Activated CD4-positive, alpha-beta memory T cell treated with anti-CD3 and anti-CD28 coated beads, Interleukin-2, amount 10 ng/mL, durations not matched to agents 7 days and 5 days (primary cell): Measurements from ENCODE around the gene COX4I1. TPM values are rescaled to one million over a fixed set of nuclear protein-coding genes. Genes with fewer than 3 reads are reported as not detected.
"Not testable (repeated sequence)": the region's sequence is repeated elsewhere in the genome, so short reads cannot be mapped to it uniquely, and the experiment has no call there.

Source experiments
- CTCF ChIA-PET: fragments of 350-600 bp; sonication (Branson Sonifier 250); formaldehyde crosslinking; loops from one replicate; lab custom pipeline; 2021; ENCODE audit warnings: antibody characterized with exemption, inconsistent platforms; lab: Charles Lee
- POLR2A ChIA-PET: fragments of 350-600 bp; sonication (Branson Sonifier 250); formaldehyde crosslinking; loops from one replicate; lab custom pipeline; 2021; ENCODE audit warnings: antibody characterized with exemption; lab: Charles Lee
- DNase-seq: peaks from one replicate; pipeline ENCODE4 v3.0.0-alpha.2; 2020
- H3K27ac Mint-ChIP-seq: one replicate; pipeline ENCODE4 v1.8.0; 2021; ENCODE audit warnings: mild to moderate bottlenecking, mixed read lengths
- H3K27me3 Mint-ChIP-seq: one replicate; pipeline ENCODE4 v1.8.0; 2021; ENCODE audit warnings: mixed read lengths
- H3K36me3 Mint-ChIP-seq: one replicate; pipeline ENCODE4 v1.8.0; 2021; ENCODE audit warnings: low read depth, mixed read lengths
- H3K4me1 Mint-ChIP-seq: one replicate; pipeline ENCODE4 v1.8.0; 2021; ENCODE audit warnings: mixed read lengths
- H3K4me3 Mint-ChIP-seq: one replicate; pipeline ENCODE4 v1.8.0; 2021; ENCODE audit warnings: mild to moderate bottlenecking, mixed read lengths
- H3K9me3 Mint-ChIP-seq: one replicate; pipeline ENCODE4 v1.8.0; 2021; ENCODE audit warnings: mixed read lengths
- total RNA-seq, 2 experiments: library from RNA; stranded (reverse); gene quantifications; one replicate each; pipeline ENCODE4 v1.2.3, GENCODE V29; 2021

Gene COX4I1
- total RNA-seq, 2 experiments from 2014 or later = 450 to 456 TPM

DNA sequence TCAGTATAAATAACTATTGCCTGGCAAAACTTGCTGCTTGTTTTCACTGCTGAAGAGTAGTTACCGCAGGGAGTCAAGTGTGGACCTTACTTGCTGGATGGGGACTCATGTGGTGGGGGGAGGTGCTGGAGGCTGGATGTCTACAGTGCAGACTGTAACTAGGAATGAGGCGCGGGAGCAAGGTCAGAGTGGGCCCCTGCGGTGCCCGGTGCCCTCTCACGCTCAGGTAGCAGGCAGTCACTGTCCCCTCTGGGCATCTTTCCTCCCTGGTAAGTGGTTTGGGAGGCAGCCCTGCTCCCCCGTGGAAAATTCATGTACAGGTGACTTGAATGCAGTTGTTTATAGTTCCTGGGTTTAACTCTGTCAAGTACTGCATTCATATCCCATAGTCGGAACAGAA, 4.8 kb upstream of the COX4I1 start:
- no peaks in the 10 kb centered on the region for H3K9me3 Mint-ChIP-seq
- no peak overlapping the region for H3K27ac Mint-ChIP-seq
- peaks cover 42% of the 10 kb centered on the region for H3K36me3 Mint-ChIP-seq
- POLR2A ChIA-PET = no interaction called here
- DNase-seq = no peak
- H3K4me1 Mint-ChIP-seq = peaks cover 22% of the 10 kb centered on the region
- H3K27me3 Mint-ChIP-seq = no peaks in the 10 kb centered on the region
- H3K4me3 Mint-ChIP-seq = no peak overlapping the region
- CTCF ChIA-PET = interaction anchor here (1.2 kb wide), 1 partner anchor 77 kb away, joined by 4 read pairs; no protein-coding TSS in a partner anchor

DNA sequence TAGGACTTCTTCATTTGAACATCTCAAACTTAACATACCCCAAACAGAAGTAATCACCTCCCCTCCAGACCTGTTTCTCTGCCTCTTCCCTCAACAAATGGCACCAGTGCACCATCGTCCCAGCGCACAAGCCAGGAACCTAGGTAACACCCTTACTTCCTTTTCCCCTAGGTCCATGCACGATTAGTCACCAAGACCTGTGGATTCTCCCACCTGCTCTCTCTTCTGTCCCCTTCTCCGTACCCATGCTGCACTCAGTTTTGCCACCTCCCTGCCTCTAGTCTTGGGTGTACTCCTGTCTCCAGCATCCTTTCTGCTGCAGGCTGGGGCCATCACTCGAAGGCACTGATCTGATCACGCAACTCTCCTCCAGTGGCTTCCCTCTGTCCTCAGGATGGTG, 3.3 kb upstream of the COX4I1 start:
- DNase-seq = no peak
- Mint-ChIP-seq H3K27ac (no peak overlapping the region), H3K4me3 (no peak overlapping the region), H3K4me1 (peaks cover 33% of the 10 kb centered on the region), H3K27me3 (no peaks in the 10 kb centered on the region), H3K36me3 (peaks cover 40% of the 10 kb centered on the region), H3K9me3 (no peaks in the 10 kb centered on the region)
- POLR2A ChIA-PET = no interaction called here
- CTCF ChIA-PET = no interaction called here

DNA sequence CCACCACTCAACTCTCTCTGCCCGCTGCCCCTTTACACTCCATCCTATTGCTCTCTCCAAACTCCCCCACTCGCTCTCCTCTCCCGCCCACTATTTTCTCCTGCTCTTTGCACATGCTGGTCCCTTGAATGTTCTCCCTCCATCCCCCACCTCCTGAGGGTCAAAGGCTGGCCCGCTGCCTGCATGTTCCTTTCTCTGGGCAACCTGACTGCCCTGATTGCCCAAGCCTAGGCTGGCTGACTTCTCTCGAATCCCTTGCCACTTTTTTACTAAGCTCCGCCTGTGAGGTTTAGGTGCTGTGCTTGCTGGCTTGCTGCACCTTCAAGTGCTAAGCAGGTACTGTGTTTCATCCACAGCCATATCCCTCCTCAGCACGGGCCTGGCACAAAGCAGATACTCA, 2.9 kb upstream of the COX4I1 start:
- DNase-seq = no peak
- no peaks in the 10 kb centered on the region for H3K27me3 Mint-ChIP-seq
- CTCF ChIA-PET = no interaction called here
- H3K36me3 Mint-ChIP-seq = peaks cover 41% of the 10 kb centered on the region
- no peaks in the 10 kb centered on the region for H3K9me3 Mint-ChIP-seq
- POLR2A ChIA-PET = interaction anchor here (1.4 kb wide), 1 partner anchor 107 kb away, joined by 5 read pairs; the partner anchor contains the start of gene GINS2
- H3K4me1 Mint-ChIP-seq = peaks cover 38% of the 10 kb centered on the region
- no peak overlapping the region for H3K27ac Mint-ChIP-seq
- no peak overlapping the region for H3K4me3 Mint-ChIP-seq

DNA sequence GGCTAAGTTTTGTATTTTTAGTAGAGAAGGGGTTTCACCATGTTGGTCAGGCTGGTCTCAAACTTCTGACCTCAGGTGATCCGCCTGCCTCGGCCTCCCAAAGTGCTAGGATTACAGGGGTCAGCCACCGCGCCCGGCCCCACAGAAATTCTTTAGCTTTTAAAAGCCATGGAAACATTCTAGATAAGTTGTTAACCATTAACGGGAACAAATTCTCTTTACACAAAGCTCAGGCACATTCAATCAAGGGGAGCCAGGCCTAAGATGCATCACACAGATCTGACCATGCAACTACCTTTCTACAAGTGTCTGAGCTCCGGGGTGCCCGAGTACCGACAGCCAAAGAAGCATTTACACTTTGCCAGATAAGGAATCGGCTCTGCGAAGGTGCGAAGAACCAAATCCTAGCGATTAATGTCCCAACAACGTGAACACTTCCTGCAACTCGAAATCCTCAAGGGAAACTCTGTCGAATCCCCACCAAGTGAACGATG, 1.2 kb upstream of the COX4I1 start:
- no peak for DNase-seq
- Mint-ChIP-seq H3K4me1 (peaks cover 45% of the 10 kb centered on the region), H3K9me3 (no peaks in the 10 kb centered on the region), H3K27ac (peak overlapping the region; percentile 71), H3K27me3 (no peaks in the 10 kb centered on the region), H3K36me3 (peaks cover 44% of the 10 kb centered on the region), H3K4me3 (peak overlapping the region; percentile 91)
- CTCF ChIA-PET = interaction anchor here (0.8 to 1.2 kb wide), 3 partner anchors 23 to 216 kb away, joined by 3 to 5 read pairs (median 4); no protein-coding TSS in a partner anchor
- POLR2A ChIA-PET = interaction anchor here (1.1 kb wide), 2 partner anchors 109 to 245 kb away, joined by 3 read pairs; no protein-coding TSS in a partner anchor

DNA sequence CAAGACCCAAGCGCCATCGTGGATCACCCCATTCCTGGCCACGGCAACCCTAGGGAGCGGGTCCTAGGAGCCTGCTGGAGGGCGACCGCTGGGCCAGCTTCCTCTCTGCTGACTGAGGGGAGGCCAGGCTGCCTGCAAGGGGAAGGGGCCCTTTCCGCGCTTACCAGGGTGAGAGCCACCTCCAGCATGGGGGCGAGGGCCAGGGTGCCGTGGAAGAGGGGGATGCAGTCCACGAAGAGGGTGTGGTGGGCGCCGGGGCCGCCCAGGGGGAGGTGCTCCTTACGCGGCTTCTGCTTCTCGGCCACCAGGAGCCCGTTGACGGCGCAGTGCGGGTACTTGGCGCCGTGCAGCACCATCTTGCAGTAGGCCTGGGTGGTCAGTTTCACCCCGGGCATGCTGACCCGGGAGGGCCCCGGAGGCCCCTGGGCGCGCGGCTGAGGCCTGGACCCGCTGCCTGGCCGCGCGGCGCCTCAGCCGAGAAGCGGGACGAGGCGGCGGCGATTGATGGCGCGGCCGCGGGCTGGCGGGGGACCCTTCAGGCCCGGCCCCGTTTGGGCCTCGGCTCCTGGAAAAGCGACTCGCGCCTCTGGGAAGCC, 496 bp upstream of the COX4I1 start:
- Mint-ChIP-seq H3K4me1 (peaks cover 46% of the 10 kb centered on the region), H3K4me3 (peak overlapping the region; percentile 91), H3K27ac (peak overlapping the region; percentile 89), H3K36me3 (peaks cover 50% of the 10 kb centered on the region), H3K9me3 (no peaks in the 10 kb centered on the region), H3K27me3 (no peaks in the 10 kb centered on the region)
- POLR2A ChIA-PET = interaction anchor here (1.1 kb wide), 2 partner anchors 109 to 246 kb away, joined by 3 read pairs; no protein-coding TSS in a partner anchor
- CTCF ChIA-PET = interaction anchor here (0.8 kb wide), 1 partner anchor 22 kb away, joined by 4 read pairs; no protein-coding TSS in a partner anchor
- peak; percentile 40 for DNase-seq

DNA sequence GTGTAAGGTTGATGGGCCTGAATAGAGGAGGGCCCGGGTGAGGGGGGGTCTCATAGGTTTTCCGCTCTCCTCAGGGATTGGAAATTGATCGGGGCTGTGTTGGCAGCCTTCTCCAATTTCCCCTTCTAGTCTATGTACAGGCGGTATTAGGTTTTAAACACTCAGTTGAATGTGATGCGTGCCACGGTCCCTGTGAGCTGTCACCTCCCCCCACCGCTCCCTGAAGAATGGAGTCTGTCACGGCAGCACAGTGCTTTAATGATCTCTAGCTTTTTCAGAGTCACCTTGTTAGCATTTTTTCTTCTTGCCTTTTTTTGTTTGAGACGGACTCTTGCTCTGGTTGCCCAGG, 800 bp downstream of the COX4I1 start:
- Mint-ChIP-seq H3K4me1 (peaks cover 47% of the 10 kb centered on the region), H3K36me3 (peaks cover 50% of the 10 kb centered on the region), H3K9me3 (no peaks in the 10 kb centered on the region), H3K27ac (peak overlapping the region; percentile 84), H3K27me3 (no peaks in the 10 kb centered on the region), H3K4me3 (peak overlapping the region; percentile 84)
- CTCF ChIA-PET = interaction anchor here (0.9 to 2.1 kb wide), 2 partner anchors 19 to 21 kb away, joined by 3 to 6 read pairs; no protein-coding TSS in a partner anchor
- POLR2A ChIA-PET = interaction anchor here (0.8 to 1.5 kb wide), 7 partner anchors 8 to 1683 kb away, joined by 3 to 7 read pairs (median 3); partner anchors contain the start of gene MBTPS1
- DNase-seq = no peak

DNA sequence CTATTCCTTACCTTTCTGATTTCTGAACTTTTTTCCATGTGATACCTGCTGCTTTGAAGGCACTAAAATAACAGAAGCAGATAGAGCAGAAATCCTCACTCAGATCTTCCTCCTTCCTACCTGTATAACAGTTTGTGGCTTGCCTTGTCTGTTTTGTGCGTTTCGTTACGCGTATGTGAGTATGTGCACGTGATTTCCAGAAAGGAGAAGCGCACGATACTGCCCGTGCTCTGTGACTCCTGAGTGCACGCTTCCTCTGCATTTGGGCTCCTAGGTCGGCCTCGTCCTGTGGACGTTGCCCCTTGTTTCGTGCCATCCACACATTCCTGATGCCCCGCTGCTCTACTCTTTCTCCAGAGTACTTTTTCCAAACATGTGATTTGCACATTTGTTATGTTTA, 4.1 kb downstream of the COX4I1 start:
- Mint-ChIP-seq H3K27ac (no peak overlapping the region), H3K27me3 (no peaks in the 10 kb centered on the region), H3K4me3 (no peak overlapping the region), H3K9me3 (no peaks in the 10 kb centered on the region), H3K4me1 (peaks cover 27% of the 10 kb centered on the region), H3K36me3 (peaks cover 55% of the 10 kb centered on the region)
- ChIA-PET CTCF (no interaction called here), POLR2A (no interaction called here)
- no peak for DNase-seq

DNA sequence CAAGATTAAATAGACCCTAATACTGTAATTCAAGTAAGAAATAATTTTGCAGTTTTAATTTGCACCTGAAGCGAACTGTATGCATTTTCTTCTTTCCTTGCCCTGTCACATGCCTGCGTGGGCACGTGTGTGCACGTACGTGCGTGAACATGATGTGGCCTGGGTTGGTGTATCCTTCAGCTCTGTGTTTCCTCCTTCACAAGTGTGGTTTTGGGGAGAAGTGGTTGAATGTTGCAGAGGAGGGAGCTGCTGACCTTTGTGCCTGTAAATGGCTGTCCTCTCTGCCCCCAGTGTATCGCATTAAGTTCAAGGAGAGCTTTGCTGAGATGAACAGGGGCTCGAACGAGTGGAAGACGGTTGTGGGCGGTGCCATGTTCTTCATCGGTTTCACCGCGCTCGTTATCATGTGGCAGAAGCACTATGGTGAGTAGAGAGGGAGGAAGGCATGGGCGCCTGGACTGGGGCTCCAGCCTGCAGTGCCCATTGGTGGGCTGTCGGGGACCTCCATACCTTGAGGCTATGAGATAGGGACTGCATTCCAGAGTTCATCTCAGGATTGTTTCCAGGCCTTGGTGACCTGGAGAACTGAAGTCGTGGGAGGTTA, 6.0 kb downstream of the COX4I1 start:
- no peaks in the 10 kb centered on the region for H3K27me3 Mint-ChIP-seq
- H3K9me3 Mint-ChIP-seq = no peaks in the 10 kb centered on the region
- ChIA-PET CTCF (no interaction called here), POLR2A (no interaction called here)
- H3K27ac Mint-ChIP-seq = no peak overlapping the region
- no peak overlapping the region for H3K4me3 Mint-ChIP-seq
- DNase-seq = no peak
- H3K36me3 Mint-ChIP-seq = peaks cover 55% of the 10 kb centered on the region
- H3K4me1 Mint-ChIP-seq = peaks cover 21% of the 10 kb centered on the region

DNA sequence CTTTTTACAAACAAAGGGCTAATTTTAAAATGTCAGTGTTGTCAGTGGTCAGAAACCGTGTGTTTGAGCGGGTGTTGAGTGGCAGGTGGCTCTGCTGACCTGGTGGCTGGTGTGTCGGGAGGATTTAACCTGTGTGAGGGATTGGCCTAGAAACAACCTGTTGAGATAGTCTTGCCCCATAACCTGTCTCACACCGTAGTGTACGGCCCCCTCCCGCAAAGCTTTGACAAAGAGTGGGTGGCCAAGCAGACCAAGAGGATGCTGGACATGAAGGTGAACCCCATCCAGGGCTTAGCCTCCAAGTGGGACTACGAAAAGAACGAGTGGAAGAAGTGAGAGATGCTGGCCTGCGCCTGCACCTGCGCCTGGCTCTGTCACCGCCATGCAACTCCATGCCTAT, 7.0 kb downstream of the COX4I1 start:
- Mint-ChIP-seq H3K36me3 (peaks cover 50% of the 10 kb centered on the region), H3K27me3 (peaks cover 2% of the 10 kb centered on the region), H3K9me3 (no peaks in the 10 kb centered on the region), H3K4me3 (no peak overlapping the region), H3K4me1 (peaks cover 11% of the 10 kb centered on the region), H3K27ac (no peak overlapping the region)
- POLR2A ChIA-PET = no interaction called here
- CTCF ChIA-PET = no interaction called here
- DNase-seq = no peak

DNA sequence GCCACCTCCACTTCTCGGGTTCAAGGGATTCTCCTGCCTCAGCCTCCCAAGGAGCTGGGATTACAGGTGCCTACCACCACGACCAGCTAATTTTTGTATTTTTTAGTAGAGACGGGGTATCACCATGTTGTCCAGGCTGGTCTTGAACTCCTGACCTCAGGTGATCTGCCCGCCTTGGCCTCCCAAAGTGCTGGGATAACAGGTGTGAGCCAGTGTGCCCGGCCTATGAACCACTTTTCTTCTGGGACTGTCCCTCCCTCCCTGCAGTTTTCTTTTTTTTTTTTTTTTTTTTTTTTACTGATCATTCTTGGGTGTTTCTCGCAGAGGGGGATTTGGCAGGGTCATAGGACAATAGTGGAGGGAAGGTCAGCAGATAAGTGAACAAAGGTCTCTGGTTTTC, 7.8 kb downstream of the COX4I1 start:
- peaks cover 42% of the 10 kb centered on the region for H3K36me3 Mint-ChIP-seq
- H3K27ac Mint-ChIP-seq, H3K27me3 Mint-ChIP-seq, CTCF ChIA-PET, POLR2A ChIA-PET, H3K4me1 Mint-ChIP-seq, H3K9me3 Mint-ChIP-seq, H3K4me3 Mint-ChIP-seq, DNase-seq: not testable (repeated sequence)

DNA sequence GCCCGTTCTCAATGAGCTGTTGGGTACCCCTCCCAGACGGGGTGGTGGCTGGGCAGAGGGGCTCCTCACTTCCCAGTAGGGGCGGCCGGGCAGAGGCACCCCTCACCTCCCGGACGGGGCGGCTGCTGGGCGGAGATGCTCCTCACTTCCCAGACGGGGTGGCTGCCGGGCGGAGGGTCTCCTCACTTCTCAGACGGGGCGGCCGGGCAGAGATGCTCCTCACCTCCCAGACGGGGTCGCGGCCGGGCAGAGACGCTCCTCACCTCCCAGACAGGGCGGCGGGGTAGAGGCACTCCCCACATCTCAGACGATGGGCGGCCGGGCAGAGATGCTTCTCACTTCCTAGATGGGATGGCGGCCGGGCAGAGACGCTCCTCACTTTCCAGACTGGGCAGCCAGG, 8.6 kb downstream of the COX4I1 start:
- H3K4me1 Mint-ChIP-seq, H3K4me3 Mint-ChIP-seq, H3K9me3 Mint-ChIP-seq, DNase-seq, H3K27ac Mint-ChIP-seq, POLR2A ChIA-PET, CTCF ChIA-PET: not testable (repeated sequence)
- H3K36me3 Mint-ChIP-seq = peaks cover 36% of the 10 kb centered on the region
- peaks cover 14% of the 10 kb centered on the region for H3K27me3 Mint-ChIP-seq

DNA sequence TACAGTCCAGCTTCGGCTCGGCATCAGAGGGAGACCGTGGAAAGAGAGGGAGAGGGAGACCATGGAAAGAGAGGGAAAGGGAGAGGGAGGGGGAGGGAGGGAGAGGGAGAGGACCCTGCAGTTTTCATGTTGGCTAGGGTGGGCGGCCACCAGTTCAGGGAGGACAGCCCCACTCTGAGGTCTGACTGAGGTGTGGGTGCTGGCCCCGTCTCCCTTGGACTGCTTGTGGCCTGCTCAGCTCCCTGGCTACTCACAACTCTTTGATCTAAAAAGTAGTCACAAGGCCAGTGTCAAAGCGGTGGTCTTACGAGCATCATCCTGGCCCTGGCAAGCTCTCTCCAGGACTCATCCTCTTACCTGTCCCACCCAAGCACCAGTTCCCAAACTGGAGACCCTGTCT, 9.4 kb downstream of the COX4I1 start:
- CTCF ChIA-PET = interaction anchor here (1.2 to 1.3 kb wide), 2 partner anchors 10 to 13 kb away, joined by 3 to 6 read pairs; no protein-coding TSS in a partner anchor
- no peak for DNase-seq
- peaks cover 16% of the 10 kb centered on the region for H3K27me3 Mint-ChIP-seq

DNA sequence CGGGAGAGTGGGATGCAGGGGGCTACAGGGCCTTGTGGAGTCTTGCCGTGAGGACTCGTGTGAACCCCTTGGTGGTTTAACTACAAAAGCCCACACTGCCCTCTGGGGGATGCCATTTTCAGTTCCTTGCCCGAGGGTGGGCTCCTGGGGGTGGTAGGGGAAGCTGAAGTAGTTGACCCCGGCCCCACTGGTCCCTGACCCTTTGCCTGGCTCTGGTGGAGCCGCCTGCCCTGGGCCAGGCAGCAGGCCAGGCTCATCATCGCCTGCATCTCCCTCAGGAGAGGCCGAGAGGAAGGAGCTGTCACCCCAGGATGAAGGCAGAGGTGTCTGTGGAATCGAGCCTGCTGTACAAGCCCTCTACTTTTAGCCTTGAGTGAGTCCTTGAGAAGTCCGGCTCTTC, 10.2 kb downstream of the COX4I1 start:
- ChIA-PET CTCF (interaction anchor here (1.2 to 1.3 kb wide), 2 partner anchors 9 to 12 kb away, joined by 3 to 6 read pairs; no protein-coding TSS in a partner anchor), POLR2A (interaction anchor here (1.2 kb wide), 1 partner anchor 9 kb away, joined by 3 read pairs; no protein-coding TSS in a partner anchor)
- Mint-ChIP-seq H3K27me3 (peaks cover 17% of the 10 kb centered on the region), H3K4me3 (no peak overlapping the region), H3K4me1 (no peaks in the 10 kb centered on the region), H3K36me3 (peaks cover 24% of the 10 kb centered on the region), H3K9me3 (no peaks in the 10 kb centered on the region), H3K27ac (no peak overlapping the region)
- no peak for DNase-seq

More for the DNA sequence above, 9.4 kb downstream of the COX4I1 start:
- POLR2A ChIA-PET = no interaction called here
- no peak overlapping the region for H3K27ac Mint-ChIP-seq
- no peaks in the 10 kb centered on the region for H3K9me3 Mint-ChIP-seq
- H3K36me3 Mint-ChIP-seq = peaks cover 28% of the 10 kb centered on the region
- H3K4me1 Mint-ChIP-seq = peaks cover 1% of the 10 kb centered on the region
- no peak overlapping the region for H3K4me3 Mint-ChIP-seq
